ENCODE results near the gene CHL1.

Gene CHL1, protein sequence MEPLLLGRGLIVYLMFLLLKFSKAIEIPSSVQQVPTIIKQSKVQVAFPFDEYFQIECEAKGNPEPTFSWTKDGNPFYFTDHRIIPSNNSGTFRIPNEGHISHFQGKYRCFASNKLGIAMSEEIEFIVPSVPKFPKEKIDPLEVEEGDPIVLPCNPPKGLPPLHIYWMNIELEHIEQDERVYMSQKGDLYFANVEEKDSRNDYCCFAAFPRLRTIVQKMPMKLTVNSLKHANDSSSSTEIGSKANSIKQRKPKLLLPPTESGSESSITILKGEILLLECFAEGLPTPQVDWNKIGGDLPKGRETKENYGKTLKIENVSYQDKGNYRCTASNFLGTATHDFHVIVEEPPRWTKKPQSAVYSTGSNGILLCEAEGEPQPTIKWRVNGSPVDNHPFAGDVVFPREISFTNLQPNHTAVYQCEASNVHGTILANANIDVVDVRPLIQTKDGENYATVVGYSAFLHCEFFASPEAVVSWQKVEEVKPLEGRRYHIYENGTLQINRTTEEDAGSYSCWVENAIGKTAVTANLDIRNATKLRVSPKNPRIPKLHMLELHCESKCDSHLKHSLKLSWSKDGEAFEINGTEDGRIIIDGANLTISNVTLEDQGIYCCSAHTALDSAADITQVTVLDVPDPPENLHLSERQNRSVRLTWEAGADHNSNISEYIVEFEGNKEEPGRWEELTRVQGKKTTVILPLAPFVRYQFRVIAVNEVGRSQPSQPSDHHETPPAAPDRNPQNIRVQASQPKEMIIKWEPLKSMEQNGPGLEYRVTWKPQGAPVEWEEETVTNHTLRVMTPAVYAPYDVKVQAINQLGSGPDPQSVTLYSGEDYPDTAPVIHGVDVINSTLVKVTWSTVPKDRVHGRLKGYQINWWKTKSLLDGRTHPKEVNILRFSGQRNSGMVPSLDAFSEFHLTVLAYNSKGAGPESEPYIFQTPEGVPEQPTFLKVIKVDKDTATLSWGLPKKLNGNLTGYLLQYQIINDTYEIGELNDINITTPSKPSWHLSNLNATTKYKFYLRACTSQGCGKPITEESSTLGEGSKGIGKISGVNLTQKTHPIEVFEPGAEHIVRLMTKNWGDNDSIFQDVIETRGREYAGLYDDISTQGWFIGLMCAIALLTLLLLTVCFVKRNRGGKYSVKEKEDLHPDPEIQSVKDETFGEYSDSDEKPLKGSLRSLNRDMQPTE (N-terminal part only)

GRCh38 chr3:196311-197148 is at the start of gene CHL1:
CHL1 (plus strand) TSS chr3:196763; CDS start chr3:319777, 123,014 bp downstream.
- no peak for DNase-seq

GRCh38 chr3:151614-152189 is 44.9 kb upstream of the CHL1 start:
- DNase-seq, result no peak

GRCh38 chr3:159974-160373 is 36.6 kb upstream of the CHL1 start:
- DNase-seq, result no peak

DNA sequence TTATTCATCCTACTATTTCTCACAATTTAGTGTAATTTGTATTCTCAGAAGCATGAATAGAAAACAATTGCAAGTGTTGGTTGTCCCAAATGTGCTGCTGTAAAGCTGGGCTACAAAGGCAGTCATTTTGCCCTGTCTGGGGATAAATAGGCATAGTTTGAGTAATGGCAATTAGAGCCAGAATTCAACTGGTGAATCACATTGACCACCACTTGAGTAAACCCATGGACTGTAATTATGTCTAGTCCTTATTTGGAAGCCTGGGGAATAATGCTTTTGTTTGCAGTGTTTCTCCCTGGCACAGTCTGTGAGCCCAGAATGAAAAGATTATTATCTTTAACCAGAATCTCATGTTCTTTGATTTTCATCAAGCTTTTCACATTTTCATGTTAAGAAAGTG is 30.5 kb upstream of the CHL1 start:
- DNase-seq, result no peak

DNA sequence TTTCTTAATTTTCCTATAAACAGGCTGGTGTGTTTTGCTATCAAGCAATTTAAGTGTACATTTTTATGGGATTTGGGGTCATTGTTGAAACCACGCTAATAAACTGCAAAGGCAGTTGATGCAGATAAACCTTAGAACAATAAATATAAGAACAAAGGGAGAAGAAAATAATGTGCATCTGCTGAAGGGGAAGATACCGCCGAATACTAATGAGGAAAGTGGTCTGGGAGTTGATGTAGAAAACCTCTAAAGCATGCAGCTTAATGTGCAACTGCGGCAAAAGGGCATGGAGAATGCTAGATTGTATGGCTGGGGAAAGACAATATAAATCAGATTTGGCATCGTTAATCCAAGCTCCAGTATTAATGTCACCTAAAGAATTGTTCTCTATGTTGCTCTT is 29.8 kb upstream of the CHL1 start:
- DNase-seq, result no peak

DNA sequence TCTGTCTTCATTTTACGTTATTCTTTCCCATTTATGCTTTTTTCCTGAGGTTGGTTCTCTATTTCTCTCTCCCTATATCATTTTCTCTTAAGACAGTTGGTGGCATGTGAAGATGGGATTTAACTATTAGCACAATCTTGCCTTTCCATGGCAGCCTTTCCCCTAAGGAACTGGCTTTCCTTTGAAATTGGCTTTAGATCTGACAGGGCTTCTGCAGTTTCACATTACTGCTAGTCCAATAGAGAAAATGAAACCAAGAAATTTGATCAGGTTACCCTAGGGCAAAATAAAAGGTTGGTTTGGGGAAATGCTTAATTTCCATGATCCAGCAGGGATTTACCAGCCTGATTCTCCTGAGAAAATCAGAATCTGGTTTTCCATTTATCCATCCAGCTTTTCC is 22.7 kb upstream of the CHL1 start:
- DNase-seq, result no peak

- DNase-seq, result no peak
These were observed 11.6 kb upstream of the CHL1 start for GRCh38 chr3:184976-185375.

- no peak for DNase-seq
These were observed 4.2 kb upstream of the CHL1 start for GRCh38 chr3:192215-192929.

DNA sequence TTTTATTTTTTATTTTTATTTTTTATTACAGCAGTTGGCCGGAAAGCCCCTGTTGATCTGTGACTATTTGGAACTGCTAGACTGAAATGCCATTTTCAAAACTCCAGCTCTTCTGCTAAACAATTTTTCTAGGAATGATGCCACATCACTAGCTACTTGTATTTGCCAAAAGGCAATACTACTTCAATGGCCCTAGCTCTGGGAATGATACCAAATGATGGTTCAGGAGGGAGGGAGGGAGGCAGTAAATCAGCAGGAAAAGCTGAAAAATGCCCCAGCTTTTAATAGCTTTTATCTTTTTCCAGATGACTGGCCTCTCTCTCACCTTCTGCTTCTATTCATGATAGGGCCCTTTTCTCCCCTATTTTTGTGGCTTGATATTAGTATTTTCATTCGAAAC is 2.6 kb upstream of the CHL1 start:
- no peak for DNase-seq

GRCh38 chr3:194421-194820 is 2.1 kb upstream of the CHL1 start:
- DNase-seq, result no peak

DNA sequence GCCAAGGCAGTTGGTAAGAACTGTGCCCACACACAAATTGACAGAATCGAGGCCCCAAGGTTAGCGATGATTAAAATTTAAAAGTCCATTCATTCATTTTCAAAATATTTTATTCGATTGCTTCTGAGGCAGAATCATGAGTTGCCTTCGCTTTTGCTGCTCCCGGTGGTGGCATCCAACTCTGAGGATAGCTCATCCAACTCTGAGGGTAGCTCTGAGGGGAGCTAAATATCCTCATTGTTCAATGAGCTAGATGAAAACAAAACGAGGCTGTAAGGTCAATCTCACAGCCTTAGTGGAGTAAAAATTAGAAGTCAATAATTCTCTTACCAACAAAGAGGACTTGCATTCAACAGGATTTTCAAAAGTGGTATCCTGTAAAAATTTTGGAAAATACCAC is 897 bp upstream of the CHL1 start:
- DNase-seq, result no peak

GRCh38 chr3:197149-197827 is 725 bp downstream of the CHL1 start:
- DNase-seq, result no peak

GRCh38 chr3:197828-198491 is 1.4 kb downstream of the CHL1 start:
- no peak for DNase-seq

DNA sequence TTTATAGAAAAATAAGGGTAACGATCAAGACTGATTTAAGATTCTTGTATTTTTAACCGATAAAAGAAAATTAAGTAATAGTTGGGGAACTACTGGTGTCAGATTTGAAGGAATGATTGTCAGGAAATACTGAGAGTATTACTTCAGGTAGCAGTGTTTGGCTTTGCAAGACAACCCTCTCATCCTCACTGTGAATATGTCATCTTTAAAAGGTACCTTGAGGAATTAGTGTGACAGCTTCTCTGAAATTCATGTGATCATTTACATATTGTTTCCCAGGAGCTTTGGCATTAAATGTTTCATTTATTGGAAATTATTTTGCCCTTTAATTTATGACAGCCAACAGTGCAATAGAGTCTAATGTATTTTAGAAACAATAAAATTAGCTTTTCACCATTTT is 3.3 kb downstream of the CHL1 start:
- DNase-seq, result no peak

GRCh38 chr3:200758-201325 is 4.3 kb downstream of the CHL1 start:
- DNase-seq, result no peak

DNA sequence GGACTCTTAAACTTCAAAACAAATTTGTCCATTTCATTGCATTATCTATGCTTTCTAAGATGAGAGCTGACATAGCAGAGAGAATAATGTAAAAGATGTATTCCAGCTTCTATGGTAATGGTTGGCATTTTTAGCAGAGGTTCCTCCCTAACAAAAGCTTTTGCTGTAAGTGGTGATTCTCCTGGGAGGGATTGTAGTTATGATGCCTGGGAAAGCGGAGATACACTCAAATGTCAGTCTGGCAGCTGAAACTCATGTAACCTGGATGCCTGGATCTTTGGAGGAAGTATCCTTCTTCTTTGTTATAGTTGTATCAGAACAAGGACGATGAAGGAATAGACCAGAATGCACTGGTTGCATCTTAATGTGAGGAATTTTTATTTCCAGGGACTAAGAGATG is 7.5 kb downstream of the CHL1 start:
- DNase-seq, result no peak

DNA sequence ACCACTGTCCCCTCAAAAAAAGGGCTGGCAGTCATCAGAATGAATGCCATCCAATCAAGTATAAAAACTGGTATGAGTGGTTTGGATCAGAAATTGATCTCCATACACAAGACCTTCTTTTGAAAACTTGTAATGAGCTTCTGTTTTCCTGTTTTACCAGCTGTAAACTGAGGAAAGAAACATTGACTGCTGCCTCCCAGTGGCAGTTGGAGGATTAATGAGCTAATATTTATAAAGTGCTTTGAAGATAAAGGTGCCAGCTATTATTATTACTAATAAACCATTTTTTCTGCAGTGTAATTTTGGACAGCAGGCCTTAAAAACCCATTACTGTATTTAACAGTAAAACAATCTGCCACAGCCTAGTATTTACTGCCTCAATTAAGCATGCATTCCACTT is 11.4 kb downstream of the CHL1 start:
- no peak for DNase-seq

GRCh38 chr3:210669-211068 is 14.1 kb downstream of the CHL1 start:
- DNase-seq, result no peak

DNA sequence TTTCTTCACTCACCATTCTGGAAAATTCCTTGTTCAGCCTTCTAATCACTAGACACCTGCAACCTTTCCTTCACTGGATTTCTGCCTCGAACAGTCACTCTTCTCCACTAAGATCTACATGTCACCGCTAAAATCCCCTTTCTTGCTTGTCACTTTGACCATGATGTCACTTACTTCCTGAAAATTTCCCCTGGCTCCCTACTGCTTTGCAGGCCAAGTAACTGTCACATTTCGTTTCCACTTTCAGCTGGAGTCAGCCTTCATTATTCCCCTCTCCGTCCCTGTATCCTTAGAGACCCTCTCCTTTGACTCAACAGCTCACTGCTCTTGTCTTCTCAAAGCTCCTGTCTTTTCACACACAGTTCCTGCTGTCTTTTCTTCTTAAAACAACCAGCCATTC is 15.9 kb downstream of the CHL1 start:
- DNase-seq, result no peak

All from activated CD4-positive, CD25-positive, alpha-beta regulatory T cell (primary cell).